Neural progenitor cell (in vitro differentiated cells): Measurements from ENCODE around the gene C1orf226. TPM values are rescaled to one million over a fixed set of nuclear protein-coding genes. Genes with fewer than 3 reads are reported as not detected.

ENCODE experiments used
- DNase-seq: peaks from one replicate; pipeline ENCODE4 v3.0.0-alpha.2; 2016; ENCODE audit warnings: low spot score
- H2AFZ ChIP-seq: fragments of 200-600 bp; sonication (generic); replicated peaks from 2 replicates; pipeline ENCODE4 v1.6.1; 2016; ENCODE audit warnings: antibody characterized with exemption
- H3F3A ChIP-seq: fragments of 200-600 bp; sonication (generic); 2 replicates; pipeline ENCODE4 v1.6.1; 2016; ENCODE audit warnings: antibody characterized with exemption, low read depth
- H3K27ac ChIP-seq: fragments of 200-600 bp; sonication (generic); 2 replicates; pipeline ENCODE4 v1.5.1; 2016; ENCODE audit warnings: mild to moderate bottlenecking
- H3K27me3 ChIP-seq: fragments of 200-600 bp; sonication (generic); 2 replicates; pipeline ENCODE4 v1.6.1; 2016; ENCODE audit warnings: mild to moderate bottlenecking, moderate library complexity
- H3K36me3 ChIP-seq: fragments of 200-600 bp; sonication (generic); 2 replicates; pipeline ENCODE4 v1.5.1; 2016
- H3K4me1 ChIP-seq: fragments of 200-600 bp; sonication (generic); 2 replicates; pipeline ENCODE4 v1.6.1; 2016; ENCODE audit warnings: mixed run types
- H3K4me2 ChIP-seq: fragments of 200-600 bp; sonication (generic); 2 replicates; pipeline ENCODE4 v1.6.1; 2016
- H3K4me3 ChIP-seq: fragments of 200-600 bp; sonication (generic); 2 replicates; pipeline ENCODE4 v1.5.1; 2016
- H3K79me2 ChIP-seq: fragments of 200-600 bp; sonication (generic); 2 replicates; pipeline ENCODE4 v1.6.1; 2016; ENCODE audit warnings: low read depth
- H3K9ac ChIP-seq: fragments of 200-600 bp; sonication (generic); 2 replicates; pipeline ENCODE4 v1.6.1; 2016
- H3K9me3 ChIP-seq: fragments of 200-600 bp; sonication (generic); 2 replicates; pipeline ENCODE4 v1.5.1; 2016; ENCODE audit warnings: low read depth
- H4K20me1 ChIP-seq: fragments of 200-600 bp; sonication (generic); 2 replicates; pipeline ENCODE4 v1.6.1; 2016; ENCODE audit warnings: low read depth
- H3K27ac Mint-ChIP-seq: 3 replicates; pipeline ENCODE4 v1.8.0; 2021; ENCODE audit warnings: mixed read lengths
- H3K27me3 Mint-ChIP-seq: 2 replicates; pipeline ENCODE4 v1.8.0; 2022; ENCODE audit warnings: low read depth, mild to moderate bottlenecking, inconsistent platforms, moderate library complexity, mixed read lengths; ENCODE audit not compliant: insufficient read depth
- H3K36me3 Mint-ChIP-seq: 3 replicates; pipeline ENCODE4 v1.8.0; 2021; ENCODE audit warnings: mixed read lengths
- H3K4me1 Mint-ChIP-seq: 3 replicates; pipeline ENCODE4 v1.8.0; 2021; ENCODE audit warnings: mixed read lengths
- H3K4me3 Mint-ChIP-seq: 3 replicates; pipeline ENCODE4 v1.8.0; 2021; ENCODE audit warnings: mild to moderate bottlenecking, moderate library complexity, mixed read lengths
- H3K9me3 Mint-ChIP-seq: 3 replicates; pipeline ENCODE4 v1.8.0; 2020; ENCODE audit warnings: mixed read lengths
- EZH2 ChIP-seq: fragments of 200-600 bp; sonication (generic); IDR thresholded peaks from 2 replicates; pipeline ENCODE4 v1.6.1; 2017; ENCODE audit warnings: antibody characterized with exemption, mild to moderate bottlenecking, moderate library complexity
- EZH2phosphoT487 ChIP-seq: fragments of 200-600 bp; sonication (generic); IDR thresholded peaks from 2 replicates; pipeline ENCODE4 v1.6.1; 2017; ENCODE audit warnings: antibody characterized with exemption
- total RNA-seq: library from RNA; depleted of rRNA; stranded (reverse); fragments of >200 nt; gene quantifications from 2 replicates; pipeline ENCODE4 v1.2.3, GENCODE V29; 2015; ENCODE audit warnings: low replicate concordance
- TF ChIP-seq, protein P1 (sequence below): fragments of 200-600 bp; sonication (generic); IDR thresholded peaks from 2 replicates; pipeline ENCODE4 v1.5.1; 2017; ENCODE audit warnings: antibody characterized with exemption, mild to moderate bottlenecking

C1orf226 gene
- total RNA-seq, 1 donor from 2014 or later = 3.9 TPM

DNA sequence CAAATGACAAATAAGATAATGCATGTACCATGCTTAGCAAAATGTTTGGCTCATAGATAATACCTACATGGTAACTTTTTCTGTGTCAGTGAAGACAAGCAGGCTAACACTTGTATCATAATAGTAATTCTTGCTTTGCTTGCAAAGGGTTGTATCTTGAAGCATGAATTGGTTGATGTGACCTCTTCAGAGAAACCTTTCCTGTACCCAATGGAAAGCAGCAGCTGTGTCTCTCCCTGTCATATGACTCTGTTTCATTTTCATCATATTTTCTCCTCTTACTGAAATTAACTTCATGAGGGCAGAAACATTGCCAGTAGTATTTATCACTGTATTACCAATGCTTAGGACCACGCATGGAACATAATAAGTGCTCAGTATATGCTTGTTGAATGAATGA lies 26.0 kb downstream of the C1orf226 start:
- Histone ChIP-seq H3K27ac (no peak overlapping the region), H3K79me2 (no peaks in the 10 kb centered on the region), H3K4me2 (no peak overlapping the region), H3K4me3 (no peak overlapping the region), H3K27me3 (no peaks in the 10 kb centered on the region), H4K20me1 (no peaks in the 10 kb centered on the region), H3F3A (no peaks in the 10 kb centered on the region), H3K36me3 (no peaks in the 10 kb centered on the region), H3K9me3 (no peaks in the 10 kb centered on the region), H3K9ac (no peak overlapping the region), H3K4me1 (no peaks in the 10 kb centered on the region), H2AFZ (no peak overlapping the region)
- H3K4me3 Mint-ChIP-seq = no peak overlapping the region
- TF ChIP-seq, protein P1, sequence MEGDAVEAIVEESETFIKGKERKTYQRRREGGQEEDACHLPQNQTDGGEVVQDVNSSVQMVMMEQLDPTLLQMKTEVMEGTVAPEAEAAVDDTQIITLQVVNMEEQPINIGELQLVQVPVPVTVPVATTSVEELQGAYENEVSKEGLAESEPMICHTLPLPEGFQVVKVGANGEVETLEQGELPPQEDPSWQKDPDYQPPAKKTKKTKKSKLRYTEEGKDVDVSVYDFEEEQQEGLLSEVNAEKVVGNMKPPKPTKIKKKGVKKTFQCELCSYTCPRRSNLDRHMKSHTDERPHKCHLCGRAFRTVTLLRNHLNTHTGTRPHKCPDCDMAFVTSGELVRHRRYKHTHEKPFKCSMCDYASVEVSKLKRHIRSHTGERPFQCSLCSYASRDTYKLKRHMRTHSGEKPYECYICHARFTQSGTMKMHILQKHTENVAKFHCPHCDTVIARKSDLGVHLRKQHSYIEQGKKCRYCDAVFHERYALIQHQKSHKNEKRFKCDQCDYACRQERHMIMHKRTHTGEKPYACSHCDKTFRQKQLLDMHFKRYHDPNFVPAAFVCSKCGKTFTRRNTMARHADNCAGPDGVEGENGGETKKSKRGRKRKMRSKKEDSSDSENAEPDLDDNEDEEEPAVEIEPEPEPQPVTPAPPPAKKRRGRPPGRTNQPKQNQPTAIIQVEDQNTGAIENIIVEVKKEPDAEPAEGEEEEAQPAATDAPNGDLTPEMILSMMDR = no peak
- TF ChIP-seq EZH2phosphoT487 (no peak), EZH2 (no peak)
- H3K4me1 Mint-ChIP-seq = peaks cover 18% of the 10 kb centered on the region
- DNase-seq = no peak
- H3K9me3 Mint-ChIP-seq = peaks cover 1% of the 10 kb centered on the region
- peaks cover 1% of the 10 kb centered on the region for H3K36me3 Mint-ChIP-seq
- H3K27ac Mint-ChIP-seq = no peak overlapping the region
- H3K27me3 Mint-ChIP-seq = peaks cover 4% of the 10 kb centered on the region

DNA sequence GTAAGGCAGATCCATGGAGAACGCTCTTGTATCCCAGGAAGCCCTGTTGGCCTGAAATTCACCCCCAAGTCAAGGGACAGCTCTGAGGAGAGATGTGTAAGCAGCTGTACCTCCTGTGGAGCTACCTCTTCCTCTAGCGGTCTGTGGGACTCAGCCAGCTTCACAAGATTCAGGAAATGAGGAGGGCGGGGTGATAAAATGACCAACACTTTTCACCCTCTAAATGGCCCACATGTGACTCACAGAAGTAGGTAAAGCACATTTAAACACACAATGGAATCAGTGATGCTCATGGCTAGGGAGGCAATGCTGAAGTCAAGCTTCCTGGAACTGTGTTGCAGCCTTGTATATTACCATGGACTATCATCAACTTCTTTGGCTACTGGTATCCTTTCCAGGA lies 30.5 kb downstream of the C1orf226 start, which contains the start of gene SH2D1B:
Gene SH2D1B (minus strand): TSS at position 135 of the 400 bp plus-strand sequence. CDS start 120 bp downstream, at position 15.
- Histone ChIP-seq H3K4me1 (no peaks in the 10 kb centered on the region), H3K4me2 (no peak within 1 kb of the TSS), H3K9ac (no peak within 1 kb of the TSS), H3K36me3 (no peaks in the 10 kb centered on the region), H3K27ac (no peak within 1 kb of the TSS), H4K20me1 (no peaks in the 10 kb centered on the region), H3K79me2 (no peaks in the 10 kb centered on the region), H3K27me3 (no peaks in the 10 kb centered on the region), H3F3A (no peaks in the 10 kb centered on the region), H2AFZ (no peak within 1 kb of the TSS), H3K4me3 (no peak within 1 kb of the TSS), H3K9me3 (no peaks in the 10 kb centered on the region)
- no peak within 1 kb of the TSS for H3K27ac Mint-ChIP-seq
- peaks cover 4% of the 10 kb centered on the region for H3K27me3 Mint-ChIP-seq
- no peak within 1 kb of the TSS for H3K4me3 Mint-ChIP-seq
- H3K9me3 Mint-ChIP-seq = peaks cover 7% of the 10 kb centered on the region
- no peak for TF ChIP-seq EZH2
- TF ChIP-seq, protein P1 = no peak
- TF ChIP-seq EZH2phosphoT487 = no peak
- H3K36me3 Mint-ChIP-seq = no peaks in the 10 kb centered on the region
- H3K4me1 Mint-ChIP-seq = peaks cover 4% of the 10 kb centered on the region
- no peak for DNase-seq

DNA sequence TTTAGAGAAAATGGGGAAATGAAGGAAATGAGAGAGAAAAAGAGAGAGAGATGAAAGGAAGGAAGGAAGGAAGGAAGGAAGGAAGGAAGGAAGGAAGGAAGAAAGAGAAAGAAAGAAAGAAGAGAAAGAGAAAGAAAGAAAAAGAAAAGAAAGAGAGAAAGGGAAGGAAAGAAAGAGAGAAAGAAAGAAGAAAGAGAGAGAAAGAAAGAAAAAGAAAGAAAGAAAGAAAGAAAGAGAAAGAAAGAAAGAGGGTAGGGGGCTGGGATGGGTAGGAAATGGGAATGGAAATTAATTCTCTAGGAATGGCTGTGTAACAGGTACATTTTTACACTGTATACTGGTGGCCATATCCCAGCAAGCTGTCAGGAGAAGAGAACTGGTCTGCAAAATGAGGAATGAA lies 34.7 kb downstream of the C1orf226 start:
- Histone ChIP-seq H3K27me3 (no peaks in the 10 kb centered on the region), H3K9me3 (no peaks in the 10 kb centered on the region), H3K4me2 (no peak overlapping the region), H3F3A (no peaks in the 10 kb centered on the region), H3K36me3 (no peaks in the 10 kb centered on the region), H4K20me1 (no peaks in the 10 kb centered on the region), H2AFZ (no peak overlapping the region), H3K27ac (no peak overlapping the region), H3K79me2 (no peaks in the 10 kb centered on the region), H3K4me1 (no peaks in the 10 kb centered on the region), H3K9ac (no peak overlapping the region), H3K4me3 (no peak overlapping the region)
- Mint-ChIP-seq H3K36me3 (no peaks in the 10 kb centered on the region), H3K4me3 (no peak overlapping the region), H3K9me3 (peaks cover 7% of the 10 kb centered on the region), H3K4me1 (peaks cover 11% of the 10 kb centered on the region), H3K27me3 (peaks cover 4% of the 10 kb centered on the region), H3K27ac (no peak overlapping the region)
- no peak for DNase-seq
- no peak for TF ChIP-seq EZH2phosphoT487
- TF ChIP-seq EZH2 = no peak
- TF ChIP-seq, protein P1 = no peak
